CD8-positive, alpha-beta memory T cell (primary cell): Measurements from ENCODE around the gene SYT11. TPM values are rescaled to one million over a fixed set of nuclear protein-coding genes. Genes with fewer than 3 reads are reported as not detected.
A peak's percentile ranks its signal among the peaks of the same experiment; 100 is the strongest.

Experiments
- CTCF ChIA-PET: fragments of 350-600 bp; sonication (Branson Sonifier 250); formaldehyde crosslinking; loops from one replicate; lab custom pipeline; 2021; ENCODE audit warnings: antibody characterized with exemption; lab: Charles Lee
- POLR2A ChIA-PET: fragments of 350-600 bp; sonication (Branson Sonifier 250); formaldehyde crosslinking; loops from one replicate; lab custom pipeline; 2021; ENCODE audit warnings: antibody characterized with exemption; lab: Charles Lee
- DNase-seq, 5 donors: peaks; one replicate each; pipeline versions ENCODE4 v3.0.0 to v3.0.0-alpha.2; 2020 to 2022; ENCODE audit warnings: mixed read lengths in 1 of 5
- H3K27ac ChIP-seq: one replicate; pipeline ENCODE4 v1.7.0; 2013; ENCODE audit warnings: low read depth, mild to moderate bottlenecking, low read length, moderate library complexity
- H3K27me3 ChIP-seq: 2 replicates; pipeline ENCODE4 v1.7.0; 2013; ENCODE audit warnings: low read length, mild to moderate bottlenecking; ENCODE audit not compliant: insufficient read depth, poor library complexity, severe bottlenecking
- H3K36me3 ChIP-seq: 2 replicates; pipeline ENCODE4 v1.7.0; 2013; ENCODE audit warnings: mild to moderate bottlenecking, low read length, moderate library complexity; ENCODE audit not compliant: insufficient read depth
- H3K4me1 ChIP-seq: 2 replicates; pipeline ENCODE4 v1.7.0; 2013; ENCODE audit warnings: mild to moderate bottlenecking, low read length, moderate library complexity; ENCODE audit not compliant: insufficient read depth
- H3K4me3 ChIP-seq: 2 replicates; pipeline ENCODE4 v1.7.0; 2013; ENCODE audit warnings: mild to moderate bottlenecking, low read length
- H3K9me3 ChIP-seq: 2 replicates; pipeline ENCODE4 v1.7.0; 2013; ENCODE audit warnings: mild to moderate bottlenecking, low read length
- H3K27ac Mint-ChIP-seq, 8 donors: one replicate each; pipeline ENCODE4 v1.8.0; 2020 to 2021; ENCODE audit warnings: mixed read lengths in 8 of 8, mild to moderate bottlenecking in 6 of 8, inconsistent platforms in 3 of 8, moderate library complexity in 3 of 8
- H3K27me3 Mint-ChIP-seq, 2 donors: one replicate each; pipeline ENCODE4 v1.8.0; 2020 to 2021; ENCODE audit warnings: mixed read lengths in 2 of 2, mild to moderate bottlenecking in 1 of 2, moderate library complexity in 1 of 2
- H3K36me3 Mint-ChIP-seq, 3 donors: one replicate each; pipeline ENCODE4 v1.8.0; 2020 to 2021; ENCODE audit warnings: mixed read lengths in 3 of 3, inconsistent platforms in 1 of 3, mild to moderate bottlenecking in 1 of 3
- H3K4me1 Mint-ChIP-seq, 3 donors: one replicate each; pipeline ENCODE4 v1.8.0; 2020 to 2021; ENCODE audit warnings: mixed read lengths in 3 of 3, inconsistent platforms in 1 of 3, mild to moderate bottlenecking in 1 of 3
- H3K4me3 Mint-ChIP-seq, 7 donors: one replicate each; pipeline ENCODE4 v1.8.0; 2020 to 2021; ENCODE audit warnings: mixed read lengths in 7 of 7, mild to moderate bottlenecking in 6 of 7, moderate library complexity in 4 of 7, inconsistent platforms in 2 of 7
- H3K9me3 Mint-ChIP-seq, 5 donors: one replicate each; pipeline ENCODE4 v1.8.0; 2020 to 2022; ENCODE audit warnings: mixed read lengths in 5 of 5, mild to moderate bottlenecking in 3 of 5, moderate library complexity in 2 of 5, inconsistent platforms in 1 of 5
- polyA plus RNA-seq: library from polyadenylated mRNA; unstranded; fragments of 300-500 nt; fragmentation: Illumina TruSeq; gene quantifications from one replicate; pipeline ENCODE4 v1.2.3, GENCODE V29; 2021
- total RNA-seq, 2 experiments: library from RNA; stranded (reverse); gene quantifications; one replicate each; pipeline ENCODE4 v1.2.3, GENCODE V29; 2021

The SYT11 gene
- total and polyA plus RNA-seq, 3 experiments from 2014 or later, result 19.3 to 22.7 (median 22.7) TPM

DNA sequence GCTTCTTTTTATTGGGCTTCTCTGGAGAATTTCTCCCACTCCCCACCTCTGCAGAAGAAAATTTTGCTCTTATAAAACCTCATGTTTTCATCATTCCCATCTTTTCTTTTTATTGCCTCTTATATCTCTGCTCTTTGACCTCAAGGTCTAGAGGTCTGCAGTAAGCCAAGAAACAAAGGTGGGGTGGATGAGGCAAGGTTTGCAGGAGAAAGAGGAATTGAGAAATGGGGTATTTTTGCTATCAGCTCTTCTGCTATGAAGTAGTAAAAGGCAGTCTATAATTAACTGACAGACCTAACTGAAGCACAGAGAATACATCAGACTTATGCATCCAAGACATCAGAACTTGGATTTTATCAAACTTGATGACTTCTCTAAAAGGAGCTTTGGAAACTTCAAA is 22.9 kb downstream of the SYT11 start:
- H3K36me3 Mint-ChIP-seq, result peaks cover 0 to 43% (median 11%) of the 10 kb centered on the region in 3 donors
- no peak overlapping the region for H3K4me3 ChIP-seq
- no peaks in the 10 kb centered on the region for H3K9me3 ChIP-seq
- H3K9me3 Mint-ChIP-seq, result no peaks in the 10 kb centered on the region
- no peak overlapping the region for H3K27ac ChIP-seq
- H3K4me1 ChIP-seq, result no peaks in the 10 kb centered on the region
- H3K36me3 ChIP-seq, result no peaks in the 10 kb centered on the region
- no peaks in the 10 kb centered on the region for H3K27me3 ChIP-seq
- no peaks in the 10 kb centered on the region for H3K4me1 Mint-ChIP-seq
- DNase-seq, result no peak
- no peaks in the 10 kb centered on the region for H3K27me3 Mint-ChIP-seq
- ChIA-PET CTCF (interaction anchor here (0.9 kb wide), 1 partner anchor 56 kb away, joined by 3 read pairs; no protein-coding TSS in a partner anchor), POLR2A (no interaction called here)
- H3K4me3 Mint-ChIP-seq, result no peak overlapping the region
- peak overlapping the region in 1 of 8 donors; percentile 67 for H3K27ac Mint-ChIP-seq

DNA sequence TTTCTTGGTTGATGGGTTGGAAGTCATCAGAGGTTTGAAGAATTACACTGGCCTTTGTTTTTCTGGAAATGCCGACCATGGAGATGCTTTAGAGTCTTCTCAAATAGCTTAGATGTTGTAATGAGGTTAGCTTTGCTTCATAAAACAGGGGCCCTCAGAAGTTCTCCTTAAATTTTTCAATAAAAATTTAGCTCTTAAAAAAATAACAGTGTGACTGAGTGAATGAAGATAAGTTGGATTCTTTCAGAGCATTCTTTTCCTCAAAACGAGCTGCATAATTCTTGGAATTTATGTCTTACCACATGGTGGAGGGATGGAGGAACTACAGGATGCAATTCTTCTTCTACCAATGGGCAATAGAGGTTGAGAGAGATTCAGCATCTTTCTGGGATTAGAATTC is 23.4 kb downstream of the SYT11 start:
- no peak overlapping the region for H3K4me3 ChIP-seq
- Mint-ChIP-seq H3K4me3 (no peak overlapping the region), H3K9me3 (no peaks in the 10 kb centered on the region), H3K4me1 (no peaks in the 10 kb centered on the region), H3K27ac (no peak overlapping the region), H3K36me3 (peaks cover 0 to 43% (median 11%) of the 10 kb centered on the region in 3 donors), H3K27me3 (no peaks in the 10 kb centered on the region)
- H3K36me3 ChIP-seq, result no peaks in the 10 kb centered on the region
- H3K27ac ChIP-seq, result no peak overlapping the region
- no peaks in the 10 kb centered on the region for H3K4me1 ChIP-seq
- POLR2A ChIA-PET, result no interaction called here
- DNase-seq, result no peak
- no peaks in the 10 kb centered on the region for H3K9me3 ChIP-seq
- CTCF ChIA-PET, result no interaction called here
- no peaks in the 10 kb centered on the region for H3K27me3 ChIP-seq

DNA sequence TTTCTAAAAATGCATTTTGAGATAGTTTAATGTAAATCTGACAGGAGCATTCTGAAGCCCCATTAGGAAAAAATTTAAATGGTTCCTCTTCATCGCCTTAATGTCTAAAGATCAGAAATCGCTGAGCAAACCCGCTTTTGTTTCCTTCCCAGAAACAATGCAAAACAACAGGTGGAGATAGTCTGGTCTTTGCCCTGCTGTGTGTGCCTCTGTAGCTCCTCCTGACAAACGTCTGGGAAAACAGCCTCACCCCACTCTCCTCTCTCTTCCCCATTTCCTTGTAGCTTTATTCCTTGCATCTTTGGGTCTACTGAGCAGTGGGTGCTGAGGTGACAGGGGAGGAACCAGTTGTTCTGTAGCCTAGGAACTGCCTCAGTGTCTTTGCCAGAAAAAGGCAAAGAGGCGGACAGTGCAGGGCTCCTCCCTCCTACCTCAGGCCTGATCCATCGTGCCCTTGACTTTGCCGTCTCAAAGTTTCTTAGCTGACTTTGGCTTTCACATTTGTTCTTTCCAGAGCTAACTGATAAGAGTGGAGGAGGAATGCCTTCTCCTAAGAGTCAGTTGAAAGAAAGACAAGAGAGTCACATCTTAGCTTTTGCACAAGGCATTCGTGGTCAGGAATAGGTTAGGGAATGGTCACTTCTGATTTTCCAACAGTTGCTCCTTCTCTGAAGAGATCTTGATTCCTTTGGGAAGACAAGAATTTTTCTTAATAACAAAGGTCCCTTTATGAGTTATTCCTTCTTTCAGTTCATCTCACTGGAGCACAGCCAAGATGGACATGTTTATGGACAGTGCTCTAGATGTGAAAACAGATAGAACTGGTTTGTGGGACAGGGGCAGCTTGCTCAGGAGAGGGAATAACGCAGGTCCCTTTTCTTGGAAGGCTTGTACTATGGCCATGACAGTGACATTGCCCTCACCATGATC is 24.9 kb downstream of the SYT11 start:
- peaks cover 0 to 42% (median 9%) of the 10 kb centered on the region in 3 donors for H3K36me3 Mint-ChIP-seq
- no peak for DNase-seq
- POLR2A ChIA-PET, result no interaction called here

DNA sequence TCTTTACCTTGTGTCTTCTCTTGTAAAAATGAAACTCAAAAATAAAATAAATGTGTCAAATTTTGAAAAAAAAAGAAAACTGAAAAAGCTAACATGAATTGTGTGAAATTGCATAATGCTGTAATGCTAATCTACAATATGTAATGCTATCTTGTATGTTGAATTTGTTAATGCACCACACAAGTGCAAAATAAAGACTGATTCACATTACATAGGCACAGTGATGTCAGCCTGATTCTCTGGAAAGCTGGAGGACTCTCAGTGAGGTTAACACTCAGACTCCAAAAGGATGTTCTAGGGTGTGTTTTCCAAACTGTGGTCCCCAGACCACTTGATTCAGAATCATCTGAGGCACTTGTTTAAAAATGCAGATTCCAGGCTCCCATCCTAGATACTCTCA is 25.6 kb downstream of the SYT11 start:
- ChIA-PET POLR2A (no interaction called here), CTCF (interaction anchor here (0.6 to 0.8 kb wide), 2 partner anchors 23 to 736 kb away, joined by 3 read pairs; no protein-coding TSS in a partner anchor)
- Histone ChIP-seq H3K4me3 (no peak overlapping the region), H3K27ac (no peak overlapping the region), H3K4me1 (no peaks in the 10 kb centered on the region), H3K27me3 (no peaks in the 10 kb centered on the region), H3K9me3 (no peaks in the 10 kb centered on the region), H3K36me3 (no peaks in the 10 kb centered on the region)
- H3K27me3 Mint-ChIP-seq, result no peaks in the 10 kb centered on the region
- H3K4me3 Mint-ChIP-seq, result no peak overlapping the region
- H3K36me3 Mint-ChIP-seq, result peaks cover 0 to 38% (median 9%) of the 10 kb centered on the region in 3 donors
- DNase-seq, result no peak
- H3K4me1 Mint-ChIP-seq, result no peaks in the 10 kb centered on the region
- no peaks in the 10 kb centered on the region for H3K9me3 Mint-ChIP-seq
- no peak overlapping the region for H3K27ac Mint-ChIP-seq

More for the DNA sequence above, 24.9 kb downstream of the SYT11 start:
- no peaks in the 10 kb centered on the region for H3K9me3 ChIP-seq
- no peaks in the 10 kb centered on the region for H3K36me3 ChIP-seq
- Mint-ChIP-seq H3K27ac (peak overlapping the region in 2 of 8 donors; percentile 49 to 71), H3K9me3 (no peaks in the 10 kb centered on the region), H3K4me3 (no peak overlapping the region), H3K4me1 (no peaks in the 10 kb centered on the region), H3K27me3 (no peaks in the 10 kb centered on the region)
- H3K27me3 ChIP-seq, result no peaks in the 10 kb centered on the region
- H3K27ac ChIP-seq, result peak overlapping the region; percentile 6
- no peaks in the 10 kb centered on the region for H3K4me1 ChIP-seq
- no peak overlapping the region for H3K4me3 ChIP-seq
- CTCF ChIA-PET, result no interaction called here

DNA sequence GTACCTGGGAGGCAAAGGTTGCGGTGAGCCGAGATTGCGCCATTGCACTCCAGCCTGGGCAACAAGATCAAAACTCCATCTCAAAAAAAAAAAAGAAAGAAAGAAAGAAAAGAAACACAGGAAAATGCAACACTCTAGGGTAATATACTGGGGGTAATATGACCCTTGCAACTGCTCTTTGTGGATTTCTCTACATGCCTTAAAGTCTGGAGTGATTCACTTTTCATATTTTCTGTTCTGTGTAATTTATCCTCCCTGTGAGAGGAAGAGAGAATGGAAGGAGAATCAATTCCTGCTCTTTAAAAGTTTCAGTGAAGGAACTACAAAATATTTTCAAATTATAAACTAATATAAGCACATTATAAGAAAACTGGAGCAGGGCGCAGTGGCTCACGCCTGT is 29.1 kb downstream of the SYT11 start:
- H3K9me3 Mint-ChIP-seq, result no peaks in the 10 kb centered on the region
- H3K36me3 Mint-ChIP-seq, result peaks cover 0 to 11% (median 2%) of the 10 kb centered on the region in 3 donors
- peaks cover 6 to 10% (median 8%) of the 10 kb centered on the region in 3 donors for H3K4me1 Mint-ChIP-seq
- H3K27ac Mint-ChIP-seq, result no peak overlapping the region
- H3K36me3 ChIP-seq, result no peaks in the 10 kb centered on the region
- DNase-seq, result no peak
- no peak overlapping the region for H3K4me3 Mint-ChIP-seq
- no peaks in the 10 kb centered on the region for H3K9me3 ChIP-seq
- no peaks in the 10 kb centered on the region for H3K27me3 Mint-ChIP-seq
- CTCF ChIA-PET, result no interaction called here
- peaks cover 8% of the 10 kb centered on the region for H3K4me1 ChIP-seq
- POLR2A ChIA-PET, result no interaction called here
- no peak overlapping the region for H3K4me3 ChIP-seq
- no peaks in the 10 kb centered on the region for H3K27me3 ChIP-seq
- no peak overlapping the region for H3K27ac ChIP-seq

DNA sequence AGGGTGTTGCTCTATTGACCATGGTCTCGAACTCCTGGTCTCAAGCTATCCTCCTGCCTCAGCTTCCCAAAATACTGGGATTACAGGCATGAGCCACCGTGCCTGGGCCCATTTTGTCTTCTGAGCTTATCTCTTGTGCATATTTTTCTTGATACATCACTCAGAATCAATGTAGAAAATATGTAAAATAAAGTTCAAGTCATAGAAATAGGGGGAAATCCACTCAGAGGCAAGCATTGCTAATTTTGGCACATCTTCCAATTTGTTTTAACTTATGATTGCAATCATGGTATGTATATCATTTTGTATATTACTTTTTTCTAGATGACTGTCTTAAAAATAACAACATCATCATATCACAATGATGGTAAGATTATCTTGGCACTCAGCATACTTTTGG is 30.2 kb downstream of the SYT11 start:
- ChIA-PET POLR2A (interaction anchor here (0.7 kb wide), 1 partner anchor 31 kb away, joined by 3 read pairs; no protein-coding TSS in a partner anchor), CTCF (no interaction called here)
- Mint-ChIP-seq H3K9me3 (no peaks in the 10 kb centered on the region), H3K36me3 (peaks cover 0 to 9% (median 0%) of the 10 kb centered on the region in 3 donors), H3K4me3 (no peak overlapping the region), H3K4me1 (peaks cover 11 to 17% (median 13%) of the 10 kb centered on the region in 3 donors), H3K27me3 (no peaks in the 10 kb centered on the region), H3K27ac (no peak overlapping the region)
- no peak for DNase-seq
- H3K4me1 ChIP-seq, result peaks cover 14% of the 10 kb centered on the region
- H3K9me3 ChIP-seq, result no peaks in the 10 kb centered on the region
- no peaks in the 10 kb centered on the region for H3K36me3 ChIP-seq
- no peak overlapping the region for H3K27ac ChIP-seq
- no peaks in the 10 kb centered on the region for H3K27me3 ChIP-seq
- H3K4me3 ChIP-seq, result no peak overlapping the region

DNA sequence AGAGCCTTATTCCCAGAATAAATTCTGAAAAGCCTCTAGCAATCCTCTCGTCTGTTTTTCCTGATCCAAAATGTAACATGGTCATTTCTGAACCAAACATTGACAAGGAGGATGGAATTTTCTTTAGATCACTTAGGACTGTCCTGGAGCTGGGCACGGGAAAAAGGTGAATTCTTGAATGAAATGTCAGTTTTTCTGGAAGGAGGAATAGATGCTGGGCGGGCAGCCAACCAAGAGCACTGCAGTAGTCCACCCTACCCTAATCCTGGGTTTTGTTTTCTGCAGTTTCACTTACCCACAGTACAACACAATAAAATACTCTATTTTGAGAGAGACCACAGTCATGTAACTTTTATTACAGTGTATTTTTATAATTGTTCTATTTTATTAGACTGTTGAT is 30.9 kb downstream of the SYT11 start:
- Histone ChIP-seq H3K9me3 (no peaks in the 10 kb centered on the region), H3K4me3 (no peak overlapping the region), H3K27ac (no peak overlapping the region), H3K36me3 (no peaks in the 10 kb centered on the region), H3K4me1 (peaks cover 14% of the 10 kb centered on the region), H3K27me3 (no peaks in the 10 kb centered on the region)
- Mint-ChIP-seq H3K9me3 (no peaks in the 10 kb centered on the region), H3K36me3 (peaks cover 0 to 9% (median 0%) of the 10 kb centered on the region in 3 donors), H3K4me3 (no peak overlapping the region), H3K27me3 (no peaks in the 10 kb centered on the region), H3K27ac (peak overlapping the region in 2 of 8 donors; percentile 16 to 68), H3K4me1 (peaks cover 11 to 17% (median 13%) of the 10 kb centered on the region in 3 donors)
- ChIA-PET CTCF (no interaction called here), POLR2A (no interaction called here)
- no peak for DNase-seq

DNA sequence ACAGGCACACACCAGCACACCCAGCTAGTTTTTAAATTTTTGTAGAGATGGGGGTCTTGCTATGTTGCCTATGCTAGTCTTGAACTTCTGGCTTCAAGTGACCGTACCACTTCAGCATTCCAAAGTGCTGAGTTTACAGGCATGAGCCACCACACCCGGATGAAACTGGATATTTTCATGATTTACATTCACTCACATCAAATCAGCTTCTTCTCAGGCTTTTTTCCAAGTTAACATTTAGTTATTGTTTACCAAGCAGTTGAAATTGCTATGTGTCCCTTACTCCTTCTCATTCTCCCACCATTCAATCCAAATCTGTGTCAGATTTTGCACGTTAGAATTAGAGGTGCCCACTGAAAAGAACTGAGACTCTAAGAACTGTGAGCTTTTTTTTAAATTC is 33.4 kb downstream of the SYT11 start:
- no peaks in the 10 kb centered on the region for H3K9me3 Mint-ChIP-seq
- Histone ChIP-seq H3K27me3 (no peaks in the 10 kb centered on the region), H3K36me3 (peaks cover 3% of the 10 kb centered on the region), H3K27ac (no peak overlapping the region), H3K4me1 (peaks cover 14% of the 10 kb centered on the region), H3K9me3 (no peaks in the 10 kb centered on the region), H3K4me3 (no peak overlapping the region)
- ChIA-PET CTCF (interaction anchor here (1.5 kb wide), 1 partner anchor 23 kb away, joined by 3 read pairs; no protein-coding TSS in a partner anchor), POLR2A (no interaction called here)
- no peaks in the 10 kb centered on the region for H3K27me3 Mint-ChIP-seq
- H3K27ac Mint-ChIP-seq, result peak overlapping the region in 6 of 8 donors; percentile 30 to 93 (median 74)
- no peak for DNase-seq
- H3K36me3 Mint-ChIP-seq, result peaks cover 0 to 15% (median 2%) of the 10 kb centered on the region in 3 donors
- H3K4me3 Mint-ChIP-seq, result no peak overlapping the region
- H3K4me1 Mint-ChIP-seq, result peaks cover 11 to 17% (median 13%) of the 10 kb centered on the region in 3 donors
